Right lobe of liver (tissue), 6 donors: ENCODE measurements around the gene PTH. TPM values are rescaled to one million over a fixed set of nuclear protein-coding genes. Genes with fewer than 3 reads are reported as not detected.

Source experiments
- ATAC-seq, 4 donors: fragments of 200-7000 bp; cut with Tn5 transposase; one replicate each; pipeline ENCODE4 v1.9.1; 2020; ENCODE audit warnings: mild to moderate bottlenecking in 4 of 4, moderate library complexity in 4 of 4
- DNase-seq, 3 donors: peaks; one replicate each; pipeline ENCODE4 v3.0.0-alpha.2; 2020
- H3K27ac ChIP-seq, 3 donors: fragments of 200-600 bp; one replicate each; pipeline ENCODE4 v1.8.0; 2022
- H3K27me3 ChIP-seq, 2 donors: fragments of 200-600 bp; one replicate each; pipeline ENCODE4 v1.8.0; 2022
- H3K36me3 ChIP-seq, 4 donors: fragments of 200-600 bp; sonication (generic) in 1 of 4; one replicate each; pipeline versions ENCODE4 v1.5.1 to v1.8.0; 2017 to 2022; ENCODE audit warnings: control low read depth in 1 of 4
- H3K4me1 ChIP-seq, 4 donors: fragments of 200-600 bp; sonication (generic) in 1 of 4; one replicate each; pipeline versions ENCODE4 v1.5.1 to v1.8.0; 2017 to 2022; ENCODE audit warnings: control low read depth in 1 of 4
- H3K4me3 ChIP-seq, 3 donors: fragments of 200-600 bp; one replicate each; pipeline ENCODE4 v1.8.0; 2022
- H3K9me3 ChIP-seq, 4 donors: fragments of 200-600 bp; sonication (generic) in 1 of 4; one replicate each; pipeline versions ENCODE4 v1.5.1 to v1.8.0; 2017 to 2022; ENCODE audit warnings: control low read depth in 1 of 4
- POLR2A ChIP-seq: fragments of 450-650 bp; IDR thresholded peaks from one replicate; pipeline ENCODE4 v1.6.1; 2017; ENCODE audit warnings: antibody characterized with exemption, mild to moderate bottlenecking
- WGBS: methylation state at CpG from one replicate; pipeline ENCODE4 v1.1.6; 2018; ENCODE audit warnings: low coverage, low lambda C conversion rate; ENCODE audit not compliant: insufficient coverage; ENCODE audit errors: missing lambda C conversion rate; 5-methylcytosine and 5-hydroxymethylcytosine counted together
- intact Hi-C, 2 donors: fragments of 100-400 bp; cut with DNase I; formaldehyde crosslinking; loops; one replicate each; pipeline versions ENCODE4 v1.11.2 to v1.14.1; 2022
- total RNA-seq, 6 experiments: library from RNA; depleted of rRNA in 2 of 6; stranded (reverse); fragments of >200 nt in 2 of 6; fragmentation: NEBNext Ultra II Directional in 3 of 6; extraction: Animal tissue kit (Norgen Biotek cat#: 25700) in 3 of 6; gene quantifications; one replicate each; pipeline versions ENCODE4 v1.1.0 to v1.2.4, GENCODE V29; 2016 to 2023
- TF ChIP-seq, protein P1 (sequence below), 4 donors: fragments of 200-600 bp in 3 of 4; fragments of 450-650 bp in 1 of 4; IDR thresholded peaks; one replicate each; pipeline versions ENCODE4 v1.5.1 to v1.8.0; 2016 to 2022; ENCODE audit warnings: antibody characterized with exemption in 4 of 4, mild to moderate bottlenecking in 2 of 4
- donor health status: DM: no; HTN: yes; CAD: no.
- donor health status: DM: no; HTN: no; CAD: no.
- donor health status: DM: no; HTN: no; CAD: no.
- donor health status: DM: no; HTN: yes; CAD: no.
- donor health status: DM: no; HTN: yes; CAD: no.

PTH gene
- total RNA-seq, 6 experiments from 2014 or later, result not detected

DNA sequence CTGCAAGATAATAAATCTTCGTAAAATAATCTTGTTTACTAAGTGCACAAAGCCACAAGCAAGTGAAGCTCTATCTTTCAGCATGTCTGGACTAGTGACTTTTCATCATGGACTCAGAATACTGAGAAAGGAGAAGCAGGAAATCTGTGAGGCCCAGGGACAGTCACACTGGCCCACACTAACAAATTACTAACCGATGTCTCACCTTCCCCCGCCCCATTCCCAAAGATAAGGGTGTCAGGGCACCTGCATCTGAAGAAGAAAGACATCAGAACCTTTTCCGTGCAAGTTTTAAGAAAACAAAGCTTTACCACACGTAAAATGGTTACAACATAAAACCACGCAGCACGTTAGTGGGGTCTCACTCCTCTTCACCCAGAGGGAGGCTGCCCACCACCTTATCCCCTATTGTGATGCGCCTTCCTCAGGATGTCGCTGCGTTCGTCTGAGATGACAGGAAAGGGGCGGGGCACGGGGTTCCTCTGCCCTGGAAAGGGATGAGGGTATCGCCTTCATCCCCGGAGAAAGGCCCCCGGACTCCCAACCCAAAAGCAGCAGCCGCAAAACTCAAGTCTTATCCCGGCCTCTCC lies 33.4 kb downstream of the PTH start:
- intact Hi-C loops, result no loop called here
- WGBS, result under 1% methylated on average over 13 of the region's 18 CpGs
- peak overlapping the region; percentile 52 to 70 (median 54) for H3K27ac ChIP-seq
- ATAC-seq, result peak; percentile 57 to 67 (median 64)
- H3K27me3 ChIP-seq, result no peaks in the 10 kb centered on the region
- peak; percentile 68 to 77 (median 74) for DNase-seq
- TF ChIP-seq, protein P1, sequence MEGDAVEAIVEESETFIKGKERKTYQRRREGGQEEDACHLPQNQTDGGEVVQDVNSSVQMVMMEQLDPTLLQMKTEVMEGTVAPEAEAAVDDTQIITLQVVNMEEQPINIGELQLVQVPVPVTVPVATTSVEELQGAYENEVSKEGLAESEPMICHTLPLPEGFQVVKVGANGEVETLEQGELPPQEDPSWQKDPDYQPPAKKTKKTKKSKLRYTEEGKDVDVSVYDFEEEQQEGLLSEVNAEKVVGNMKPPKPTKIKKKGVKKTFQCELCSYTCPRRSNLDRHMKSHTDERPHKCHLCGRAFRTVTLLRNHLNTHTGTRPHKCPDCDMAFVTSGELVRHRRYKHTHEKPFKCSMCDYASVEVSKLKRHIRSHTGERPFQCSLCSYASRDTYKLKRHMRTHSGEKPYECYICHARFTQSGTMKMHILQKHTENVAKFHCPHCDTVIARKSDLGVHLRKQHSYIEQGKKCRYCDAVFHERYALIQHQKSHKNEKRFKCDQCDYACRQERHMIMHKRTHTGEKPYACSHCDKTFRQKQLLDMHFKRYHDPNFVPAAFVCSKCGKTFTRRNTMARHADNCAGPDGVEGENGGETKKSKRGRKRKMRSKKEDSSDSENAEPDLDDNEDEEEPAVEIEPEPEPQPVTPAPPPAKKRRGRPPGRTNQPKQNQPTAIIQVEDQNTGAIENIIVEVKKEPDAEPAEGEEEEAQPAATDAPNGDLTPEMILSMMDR (IDR thresholded peaks at IDR 0.05), result no peak
- no peak for TF ChIP-seq POLR2A
- no peaks in the 10 kb centered on the region for H3K9me3 ChIP-seq
- peaks cover 0 to 13% (median 3%) of the 10 kb centered on the region in 4 donors for H3K4me1 ChIP-seq
- H3K36me3 ChIP-seq, result no peaks in the 10 kb centered on the region
- H3K4me3 ChIP-seq, result peak overlapping the region; percentile 54 to 88 (median 78)

DNA sequence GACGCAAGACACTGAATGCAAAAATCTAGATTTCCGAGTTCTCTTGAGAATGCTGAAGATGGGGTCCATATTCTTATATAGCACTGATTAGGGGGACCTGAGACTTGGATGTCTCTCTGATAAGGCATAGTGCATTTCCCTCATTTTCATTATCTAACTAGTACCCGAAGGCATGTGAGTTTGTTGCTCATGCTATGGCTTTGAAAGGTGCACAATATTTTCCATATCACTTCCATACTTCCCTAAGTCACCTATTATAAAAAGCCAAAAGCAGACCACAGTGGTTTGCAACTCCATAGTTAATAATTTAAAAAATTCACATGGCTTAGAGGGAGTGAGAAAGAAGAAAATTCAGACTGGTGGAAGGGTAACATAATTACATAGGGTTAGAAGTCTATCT lies 34.5 kb downstream of the PTH start:
- Histone ChIP-seq H3K9me3 (no peaks in the 10 kb centered on the region), H3K27me3 (no peaks in the 10 kb centered on the region), H3K27ac (no peak overlapping the region), H3K4me1 (peaks cover 0 to 13% (median 3%) of the 10 kb centered on the region in 4 donors), H3K36me3 (no peaks in the 10 kb centered on the region), H3K4me3 (no peak overlapping the region)
- DNase-seq (no peak), ATAC-seq (no peak)
- intact Hi-C loops, result no loop called here
- no peak for TF ChIP-seq POLR2A
- TF ChIP-seq, protein P1 (IDR thresholded peaks at IDR 0.05), result no peak
- 93% methylated on average over 3 of the region's 3 CpGs for WGBS

DNA sequence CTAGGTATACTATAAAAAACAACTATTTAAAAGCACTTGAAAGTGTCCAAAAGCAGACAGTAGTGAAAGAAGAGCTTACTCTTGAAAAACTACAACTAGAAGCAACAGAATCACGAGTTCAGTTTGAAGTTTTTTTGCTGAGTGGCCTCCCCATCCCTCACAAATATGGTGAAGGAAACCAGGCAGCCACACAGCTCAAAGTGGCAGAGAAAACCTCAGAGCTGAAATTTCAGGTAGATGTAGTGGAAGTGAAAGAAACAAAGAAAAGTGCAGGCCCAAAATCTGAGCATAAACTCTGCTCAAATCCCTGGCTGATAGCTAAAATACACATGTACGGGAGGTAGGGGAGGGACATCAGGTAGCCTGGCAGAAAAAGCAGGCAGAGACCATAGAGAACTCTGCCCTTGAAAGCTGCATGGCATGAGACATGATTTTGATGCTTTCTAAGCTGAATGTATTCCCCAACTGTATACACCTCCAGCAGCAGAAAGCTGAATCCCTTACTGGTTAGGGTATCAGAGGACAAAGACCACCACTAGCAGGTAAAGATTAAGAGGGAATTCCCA lies 44.9 kb downstream of the PTH start:
- TF ChIP-seq POLR2A, result no peak
- TF ChIP-seq, protein P1 (IDR thresholded peaks at IDR 0.05), result no peak
- Histone ChIP-seq H3K27ac (no peak overlapping the region), H3K4me1 (peaks cover 0 to 16% (median 4%) of the 10 kb centered on the region in 4 donors), H3K36me3 (no peaks in the 10 kb centered on the region), H3K4me3 (no peak overlapping the region), H3K27me3 (no peaks in the 10 kb centered on the region), H3K9me3 (no peaks in the 10 kb centered on the region)
- DNase-seq (no peak), ATAC-seq (peak; percentile 63 to 66 (median 64))
- 29% methylated on average over 1 of the region's 2 CpGs for WGBS
- intact Hi-C loops, result no loop called here

DNA sequence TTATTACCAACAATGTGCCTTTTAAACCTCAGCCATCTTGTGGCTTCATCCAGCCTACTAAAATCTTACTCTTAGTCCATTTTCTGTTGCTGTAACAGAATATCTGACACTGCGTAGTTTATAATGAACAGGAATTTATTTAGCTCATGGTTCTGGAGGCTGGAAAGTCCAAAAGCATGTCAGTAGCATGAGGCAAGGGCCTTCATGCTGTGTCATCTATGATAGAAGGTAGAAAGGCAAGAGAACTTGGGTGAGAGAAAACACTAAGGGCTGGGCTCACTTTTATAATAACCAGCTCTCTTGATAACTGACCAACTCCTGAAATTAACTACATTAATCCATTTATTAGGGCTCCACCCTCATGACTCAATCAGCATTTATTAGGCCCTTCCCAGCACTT lies 46.3 kb downstream of the PTH start:
- Histone ChIP-seq H3K27ac (no peak overlapping the region), H3K4me1 (peaks cover 0 to 16% (median 4%) of the 10 kb centered on the region in 4 donors), H3K36me3 (no peaks in the 10 kb centered on the region), H3K27me3 (no peaks in the 10 kb centered on the region), H3K9me3 (no peaks in the 10 kb centered on the region), H3K4me3 (no peak overlapping the region)
- DNase-seq, result no peak
- intact Hi-C loops, result no loop called here
- 39% methylated on average over 1 of the region's 1 CpG for WGBS
- TF ChIP-seq, protein P1 (IDR thresholded peaks at IDR 0.05), result no peak
- TF ChIP-seq POLR2A, result no peak
- ATAC-seq, result no peak
